Stomach (tissue), 9 donors: Measurements from ENCODE around the gene PRKAG1. TPM values are rescaled to one million over a fixed set of nuclear protein-coding genes. Genes with fewer than 3 reads are reported as not detected.

Experiments
- DNase-seq, 2 donors: peaks; one replicate each; pipeline versions ENCODE4 v3.0.0 to v3.0.0-alpha.2; 2013 to 2019
- H3K27ac ChIP-seq, 5 donors: fragments of 200-600 bp in 4 of 5; sonication (generic) in 4 of 5; one replicate each; pipeline ENCODE4 v1.5.1; 2013 to 2019; ENCODE audit warnings: mild to moderate bottlenecking in 1 of 5, moderate library complexity in 1 of 5
- H3K27me3 ChIP-seq, 3 donors: fragments of 200-600 bp; sonication (generic); one replicate each; pipeline ENCODE4 v1.5.1; 2017 to 2019; ENCODE audit warnings: mixed run types in 1 of 3
- H3K36me3 ChIP-seq, 4 donors: fragments of 200-600 bp; sonication (generic); 1 replicate in 3 of 4; 2 replicates in 1 of 4; pipeline ENCODE4 v1.5.1; 2016 to 2019
- H3K4me1 ChIP-seq, 4 donors: fragments of 200-600 bp; sonication (generic); one replicate each; pipeline ENCODE4 v1.5.1; 2016 to 2019
- H3K4me3 ChIP-seq, 4 donors: fragments of 200-600 bp; sonication (generic) in 3 of 4; one replicate each; pipeline ENCODE4 v1.5.1; 2016 to 2019; ENCODE audit warnings: mild to moderate bottlenecking in 1 of 4
- H3K9me3 ChIP-seq, 4 donors: fragments of 200-600 bp; sonication (generic); one replicate each; pipeline ENCODE4 v1.5.1; 2016 to 2019
- CTCF ChIP-seq, 7 experiments: fragments of 450-650 bp in 4 of 7; fragments of 200-600 bp in 3 of 7; sonication (generic) in 3 of 7; IDR thresholded peaks; one replicate each; pipeline ENCODE4 v1.5.1; 2016 to 2019; ENCODE audit warnings: antibody characterized with exemption in 7 of 7, control low read depth in 2 of 7, mild to moderate bottlenecking in 1 of 7
- EP300 ChIP-seq: sonication (generic); formaldehyde crosslinking; IDR thresholded peaks from one replicate; pipeline ENCODE4 v1.6.1; 2017; ENCODE audit warnings: antibody characterized with exemption
- POLR2A ChIP-seq, 4 donors: fragments of 450-650 bp; IDR thresholded peaks; one replicate each; pipeline ENCODE4 v1.6.1; 2016; ENCODE audit warnings: antibody characterized with exemption in 4 of 4, control low read depth in 2 of 4, mild to moderate bottlenecking in 1 of 4, moderate library complexity in 1 of 4
- POLR2AphosphoS5 ChIP-seq, 3 donors: sonication (generic); formaldehyde crosslinking; IDR thresholded peaks; one replicate each; pipeline ENCODE4 v1.6.1; 2016; ENCODE audit warnings: antibody characterized with exemption in 3 of 3
- WGBS, 5 donors: extraction: QIAGEN DNeasy Blood & Tissue Kit in 3 of 5; methylation state at CpG; one replicate each; pipeline versions ENCODE4 v1.1.5 to v1.1.7; 2013 to 2018; 5-methylcytosine and 5-hydroxymethylcytosine counted together
- intact Hi-C: fragments of 100-400 bp; cut with DNase I; formaldehyde crosslinking; loops from one replicate; pipeline ENCODE4 v1.15.1; 2023; ENCODE audit warnings: low total_unique reads
- polyA plus RNA-seq, 3 donors: library from polyadenylated mRNA; stranded (reverse); fragments of 200-250 nt; gene quantifications; one replicate each; pipeline ENCODE4 v1.2.3, GENCODE V29; 2013
- total RNA-seq, 5 donors: library from RNA; depleted of rRNA; stranded (reverse); fragments of >200 nt; gene quantifications; one replicate each; pipeline versions ENCODE4 v1.1.0 to v1.2.3, GENCODE V29; 2014 to 2016
- donor health status: healthy with polysubstance abuse.
- donor health status: Bipolar disorder and iron deficiency.
- donor health status: healthy.

PRKAG1 gene
- total and polyA plus RNA-seq, 8 donors: 5.8 to 68.7 (median 43.2) TPM

DNA sequence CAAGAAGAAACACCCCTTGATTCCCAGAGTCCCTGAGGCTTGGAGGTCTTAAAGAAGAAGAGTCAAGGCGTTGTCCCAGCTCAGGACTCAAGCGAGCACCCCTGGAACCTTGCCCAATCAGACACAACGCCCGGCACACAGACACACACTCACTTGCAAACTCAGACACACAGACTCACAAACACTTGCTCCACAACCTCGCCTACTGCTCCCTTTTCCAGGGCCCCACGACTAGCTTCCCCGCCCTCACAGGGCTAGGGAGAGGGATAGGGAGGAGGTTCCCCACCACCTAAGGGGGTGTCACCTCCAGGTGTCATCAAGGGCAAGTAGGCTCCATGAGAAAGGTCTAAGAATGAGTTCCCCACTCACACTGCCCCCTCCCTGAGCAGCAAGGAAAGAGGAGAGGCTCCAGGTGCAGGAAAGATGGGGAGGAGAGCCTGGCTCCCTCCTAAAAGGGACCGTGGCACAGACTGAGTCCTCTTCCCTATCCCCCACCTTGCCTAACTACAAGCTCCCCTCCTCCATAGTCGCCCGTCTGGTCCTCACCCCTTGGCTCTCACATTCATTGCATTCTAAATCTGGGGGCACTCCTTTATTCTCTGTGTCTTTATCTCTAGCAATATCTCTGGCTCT lies 47.8 kb downstream of the PRKAG1 start:
- Histone ChIP-seq H3K36me3 (no peaks in the 10 kb centered on the region), H3K27me3 (peaks cover 26 to 91% (median 63%) of the 10 kb centered on the region in 3 donors), H3K4me3 (peak overlapping the region in 3 of 4 donors; percentile 32 to 42 (median 37)), H3K9me3 (no peaks in the 10 kb centered on the region), H3K27ac (no peak overlapping the region), H3K4me1 (peaks cover 25 to 44% (median 35%) of the 10 kb centered on the region in 4 donors)
- WGBS, 5 donors: 20 to 43% (median 26%) methylated on average over 4 to 10 of the region's 10 CpGs
- peak in 1 of 2 donors; percentile 29 for DNase-seq
- no peak for TF ChIP-seq CTCF (IDR thresholded peaks at IDR 0.05)
- TF ChIP-seq POLR2A (IDR thresholded peaks at IDR 0.05): no peak
- TF ChIP-seq EP300: no peak
- TF ChIP-seq POLR2AphosphoS5 (IDR thresholded peaks at IDR 0.05): no peak
- intact Hi-C loops: no loop called here

DNA sequence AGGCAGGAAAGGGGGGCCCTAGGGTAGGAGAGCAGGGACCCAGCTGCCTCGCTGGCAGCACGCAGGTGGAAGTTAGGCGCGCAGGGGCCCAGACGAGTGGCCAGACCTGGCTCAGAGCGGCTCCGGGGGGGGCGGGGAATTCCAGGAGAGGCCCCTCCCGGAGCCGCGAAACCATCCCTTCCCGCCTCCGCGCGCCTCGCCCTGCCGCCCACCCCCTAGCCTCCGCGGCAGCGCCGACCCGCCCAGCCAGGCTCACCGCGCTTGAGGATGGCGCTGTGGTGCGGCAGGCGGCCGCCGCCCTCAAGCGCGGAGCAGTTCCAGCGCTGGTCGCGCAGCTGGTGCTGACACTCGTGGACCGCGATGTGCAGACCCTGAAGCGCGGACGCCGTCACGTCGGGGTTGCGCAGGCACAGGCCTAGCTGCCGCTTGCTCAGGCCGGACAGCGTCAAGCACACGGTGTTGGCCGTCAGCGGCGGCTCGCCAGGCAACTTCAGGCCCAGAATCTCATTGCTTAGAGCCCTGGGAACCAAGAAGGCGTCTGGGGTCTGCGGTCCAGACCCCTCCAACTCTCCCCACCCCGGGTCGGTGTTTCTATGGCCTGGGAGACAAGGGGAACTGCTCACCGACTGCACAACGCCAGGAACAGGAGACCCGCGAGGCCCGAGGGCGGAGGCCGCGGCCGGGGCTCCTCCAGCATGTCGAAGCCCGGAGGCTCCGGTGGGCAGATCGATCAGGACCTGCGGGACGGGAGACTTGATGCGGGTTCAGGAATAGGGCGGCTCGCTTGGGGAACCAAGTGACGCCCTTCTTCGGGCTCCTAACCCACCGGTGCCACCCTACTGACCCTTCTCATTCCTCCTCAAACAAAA lies 48.5 kb downstream of the PRKAG1 start:
- TF ChIP-seq POLR2A (IDR thresholded peaks at IDR 0.05) (no peak), POLR2AphosphoS5 (IDR thresholded peaks at IDR 0.05) (no peak), EP300 (no peak), CTCF (IDR thresholded peaks at IDR 0.05) (no peak)
- Histone ChIP-seq H3K9me3 (no peaks in the 10 kb centered on the region), H3K27me3 (peaks cover 26 to 86% (median 58%) of the 10 kb centered on the region in 3 donors), H3K4me3 (peak overlapping the region; percentile 5 to 41 (median 24)), H3K27ac (no peak overlapping the region), H3K36me3 (no peaks in the 10 kb centered on the region), H3K4me1 (peaks cover 25 to 44% (median 35%) of the 10 kb centered on the region in 4 donors)
- intact Hi-C loops: no loop called here
- 7 to 27% (median 9%) methylated on average over 17 to 77 of the region's 77 CpGs for WGBS, 5 donors
- DNase-seq: peak in 1 of 2 donors; percentile 77

DNA sequence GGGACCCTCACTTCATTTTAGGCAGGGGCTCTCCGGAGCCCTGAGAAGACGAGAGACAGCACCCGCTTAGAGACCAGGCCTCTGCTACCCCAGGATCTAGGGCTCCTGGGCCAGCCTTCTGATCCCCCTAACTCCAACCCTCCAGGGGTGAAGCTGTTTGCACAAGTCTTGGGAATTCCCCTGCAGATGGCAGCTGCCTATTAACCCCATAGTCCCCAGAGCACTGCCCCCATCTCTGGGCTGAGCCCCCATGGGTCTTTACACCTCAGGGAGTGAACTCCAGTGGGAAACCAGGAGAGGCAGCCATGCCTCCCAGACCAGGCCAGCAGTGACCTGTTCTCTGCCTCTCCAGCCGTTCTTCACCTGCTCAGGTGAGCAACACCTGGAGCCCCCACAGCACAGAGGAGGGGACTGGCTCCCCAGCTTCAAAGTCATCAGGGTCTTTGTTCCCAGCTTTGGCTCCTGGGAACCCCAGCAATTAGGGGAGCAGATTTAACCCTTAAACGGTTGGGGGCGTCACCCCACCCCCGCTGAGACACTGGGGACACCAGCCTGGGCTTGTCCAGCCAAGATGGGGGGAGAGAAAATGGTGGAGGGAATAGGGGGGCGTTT lies 49.3 kb downstream of the PRKAG1 start:
- DNase-seq: peak in 1 of 2 donors; percentile 40
- no peak overlapping the region for H3K27ac ChIP-seq
- intact Hi-C loops: no loop called here
- no peaks in the 10 kb centered on the region for H3K9me3 ChIP-seq
- peaks cover 25 to 44% (median 35%) of the 10 kb centered on the region in 4 donors for H3K4me1 ChIP-seq
- no peaks in the 10 kb centered on the region for H3K36me3 ChIP-seq
- TF ChIP-seq EP300 (no peak), POLR2AphosphoS5 (IDR thresholded peaks at IDR 0.05) (no peak), POLR2A (IDR thresholded peaks at IDR 0.05) (no peak), CTCF (IDR thresholded peaks at IDR 0.05) (no peak)
- peaks cover 26 to 78% (median 52%) of the 10 kb centered on the region in 3 donors for H3K27me3 ChIP-seq
- H3K4me3 ChIP-seq: peak overlapping the region in 1 of 4 donors; percentile 41
- 39 to 60% (median 53%) methylated on average over 5 to 8 of the region's 8 CpGs for WGBS, 5 donors

- intact Hi-C loops: no loop called here
- Histone ChIP-seq H3K4me3 (no peak overlapping the region), H3K4me1 (peaks cover 25 to 37% (median 32%) of the 10 kb centered on the region in 4 donors), H3K36me3 (no peaks in the 10 kb centered on the region), H3K27me3 (peaks cover 22 to 78% (median 44%) of the 10 kb centered on the region in 3 donors), H3K9me3 (no peaks in the 10 kb centered on the region), H3K27ac (no peak overlapping the region)
- DNase-seq: no peak
- TF ChIP-seq CTCF (IDR thresholded peaks at IDR 0.05): no peak
- TF ChIP-seq EP300: no peak
- TF ChIP-seq POLR2AphosphoS5 (IDR thresholded peaks at IDR 0.05): no peak
- TF ChIP-seq POLR2A (IDR thresholded peaks at IDR 0.05): no peak
- WGBS, 5 donors: 80 to 87% (median 83%) methylated on average over 3 of the region's 3 CpGs
Observed at GRCh38 chr12:48968467-48968866, 50.1 kb downstream of the PRKAG1 start.
